Gastroesophageal sphincter (tissue), 3 donors: ENCODE results near the gene FAM219A.

Source experiments
- EP300 ChIP-seq: sonication (generic); formaldehyde crosslinking; IDR thresholded peaks from one replicate; pipeline ENCODE4 v1.6.1; 2017; ENCODE audit warnings: antibody characterized with exemption, mild to moderate bottlenecking
- TF ChIP-seq, protein P1 (sequence below), 4 experiments: fragments of 200-600 bp in 2 of 4; fragments of 450-650 bp in 2 of 4; sonication (generic) in 1 of 4; IDR thresholded peaks; one replicate each; pipeline ENCODE4 v1.5.1; 2017 to 2019; ENCODE audit warnings: antibody characterized with exemption in 4 of 4, mild to moderate bottlenecking in 2 of 4, moderate library complexity in 2 of 4

DNA sequence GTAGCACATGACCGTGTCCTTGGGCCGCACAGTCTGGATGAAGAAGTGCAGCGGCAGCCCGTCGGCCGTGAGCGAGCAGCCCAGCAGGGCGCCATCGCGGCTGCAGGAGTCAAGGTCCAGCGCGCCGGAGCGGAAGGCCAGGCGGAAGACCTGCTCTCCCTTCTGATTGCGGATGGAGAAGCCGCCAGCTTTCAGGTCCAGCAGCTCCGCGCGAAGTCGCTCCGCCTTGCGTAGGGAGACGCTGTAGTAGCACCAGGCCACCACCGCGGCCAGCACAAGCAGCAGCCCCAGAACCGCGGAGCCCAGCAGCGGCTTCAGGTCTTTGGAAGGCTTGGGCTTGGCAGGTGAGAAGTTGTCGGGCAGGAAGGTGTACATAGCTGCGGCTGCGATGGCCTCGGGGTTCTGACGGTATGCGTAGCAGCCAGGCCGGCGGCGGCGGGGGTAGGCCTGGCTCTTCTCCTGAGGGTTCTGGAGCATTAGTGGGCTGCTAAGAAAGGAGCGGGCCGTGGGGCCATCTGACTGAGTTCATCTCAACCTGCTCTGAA, 85.8 kb downstream of the FAM219A start:
- TF ChIP-seq, protein P1, sequence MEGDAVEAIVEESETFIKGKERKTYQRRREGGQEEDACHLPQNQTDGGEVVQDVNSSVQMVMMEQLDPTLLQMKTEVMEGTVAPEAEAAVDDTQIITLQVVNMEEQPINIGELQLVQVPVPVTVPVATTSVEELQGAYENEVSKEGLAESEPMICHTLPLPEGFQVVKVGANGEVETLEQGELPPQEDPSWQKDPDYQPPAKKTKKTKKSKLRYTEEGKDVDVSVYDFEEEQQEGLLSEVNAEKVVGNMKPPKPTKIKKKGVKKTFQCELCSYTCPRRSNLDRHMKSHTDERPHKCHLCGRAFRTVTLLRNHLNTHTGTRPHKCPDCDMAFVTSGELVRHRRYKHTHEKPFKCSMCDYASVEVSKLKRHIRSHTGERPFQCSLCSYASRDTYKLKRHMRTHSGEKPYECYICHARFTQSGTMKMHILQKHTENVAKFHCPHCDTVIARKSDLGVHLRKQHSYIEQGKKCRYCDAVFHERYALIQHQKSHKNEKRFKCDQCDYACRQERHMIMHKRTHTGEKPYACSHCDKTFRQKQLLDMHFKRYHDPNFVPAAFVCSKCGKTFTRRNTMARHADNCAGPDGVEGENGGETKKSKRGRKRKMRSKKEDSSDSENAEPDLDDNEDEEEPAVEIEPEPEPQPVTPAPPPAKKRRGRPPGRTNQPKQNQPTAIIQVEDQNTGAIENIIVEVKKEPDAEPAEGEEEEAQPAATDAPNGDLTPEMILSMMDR (IDR thresholded peaks at IDR 0.05), result no peak
- TF ChIP-seq EP300, result no peak
